NCI-H1105 (cell line): ENCODE data around the gene LYPD6B.
A peak's percentile ranks its signal among the peaks of the same experiment; 100 is the strongest.
"Not testable (repeated sequence)": the region's sequence is repeated elsewhere in the genome, so short reads cannot be mapped to it uniquely, and the experiment has no call there.

Experiments used
- DNase-seq: peaks from one replicate; lab custom pipeline; 2025; lab: John Stamatoyannopoulos, UW

The LYPD6B gene

DNA sequence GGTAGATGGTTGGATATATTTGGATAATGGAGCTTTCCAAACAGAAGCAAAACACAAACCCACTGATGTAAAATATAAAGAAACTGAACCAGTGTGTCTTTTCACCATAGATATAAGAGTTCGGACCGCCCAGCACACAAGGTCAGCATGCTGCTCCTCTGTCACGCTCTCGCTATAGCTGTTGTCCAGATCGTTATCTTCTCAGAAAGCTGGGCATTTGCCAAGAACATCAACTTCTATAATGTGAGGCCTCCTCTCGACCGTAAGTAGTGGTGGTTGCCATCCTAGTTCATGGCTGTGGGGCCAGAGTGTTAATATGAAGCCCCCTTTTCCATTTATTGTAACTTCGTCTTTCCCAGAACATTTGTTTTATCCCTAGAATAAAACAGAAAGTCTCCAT lies 166.6 kb downstream of the LYPD6B start:
- DNase-seq = peak; percentile 14

DNA sequence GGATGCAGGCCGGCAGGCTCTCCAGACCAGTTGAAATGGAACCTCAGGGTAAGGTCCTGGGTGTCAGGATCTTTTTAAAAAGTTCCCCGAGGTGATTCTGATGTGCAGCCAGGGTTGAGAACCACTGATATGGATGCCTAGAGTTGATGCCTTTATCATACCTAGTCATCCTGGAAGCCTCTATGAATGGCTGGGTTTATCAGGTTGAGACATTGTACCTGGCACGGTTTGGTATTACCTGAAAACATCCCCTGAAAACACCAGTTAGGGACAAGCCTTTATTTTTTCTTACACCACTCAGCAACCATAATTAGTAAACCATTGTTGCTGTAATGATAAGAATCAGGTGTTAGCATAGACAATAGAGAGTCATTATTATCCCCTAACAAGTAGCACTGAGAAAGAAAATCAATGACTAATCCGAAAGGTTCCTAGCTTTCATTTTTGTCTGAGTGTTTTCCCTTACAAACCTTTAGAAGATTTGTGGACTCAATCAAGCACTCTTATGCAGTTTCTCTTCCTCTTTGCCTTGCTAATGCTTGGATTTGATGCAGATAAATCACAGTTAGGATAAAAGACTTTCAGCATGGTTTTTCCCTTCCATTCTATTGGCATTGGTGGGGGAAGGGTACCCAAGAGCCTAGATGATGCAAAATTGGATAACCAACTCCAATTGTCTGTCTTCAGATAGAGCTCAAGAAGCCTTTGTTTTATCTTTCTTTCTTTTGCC lies 175.4 kb downstream of the LYPD6B start:
- DNase-seq = no peak

DNA sequence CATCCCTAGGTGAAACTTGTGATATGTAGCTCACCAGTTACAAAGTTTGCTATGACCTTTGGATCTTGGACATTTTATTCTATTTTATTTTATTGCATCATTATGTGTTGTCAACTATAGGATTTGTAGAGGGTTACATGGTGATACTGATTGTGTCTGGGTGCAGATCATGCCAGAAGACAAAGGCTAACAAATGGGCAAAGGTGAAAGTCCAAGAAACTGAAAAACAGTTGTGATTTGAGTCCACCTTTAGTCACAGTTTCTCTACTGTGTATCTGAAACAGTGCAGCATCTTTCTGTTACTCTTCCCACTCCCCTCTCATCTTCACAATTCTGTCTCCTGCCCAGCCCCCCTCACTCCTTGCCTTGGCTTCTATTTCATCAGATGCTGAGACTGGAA lies 180.0 kb downstream of the LYPD6B start:
- DNase-seq = no peak

DNA sequence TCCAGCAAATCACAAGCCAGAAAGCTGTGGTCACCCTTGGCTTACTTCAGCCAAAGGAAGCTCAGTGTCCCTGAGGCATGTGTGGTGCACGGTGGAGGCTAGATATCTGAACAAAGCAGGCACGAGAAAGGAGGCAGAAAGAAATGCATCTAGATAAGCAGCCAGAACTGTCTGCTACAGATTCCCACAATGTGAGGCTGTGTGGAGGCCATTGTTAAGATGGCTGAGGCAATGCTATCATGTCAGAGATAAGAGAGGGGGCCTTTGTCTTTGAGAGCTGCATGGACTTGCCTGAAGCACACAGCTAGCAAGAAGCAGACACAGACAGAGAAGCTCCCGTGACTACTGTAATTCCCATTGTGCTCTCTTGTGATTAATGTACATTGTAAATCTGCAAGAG lies 181.4 kb downstream of the LYPD6B start:
- DNase-seq = no peak

DNA sequence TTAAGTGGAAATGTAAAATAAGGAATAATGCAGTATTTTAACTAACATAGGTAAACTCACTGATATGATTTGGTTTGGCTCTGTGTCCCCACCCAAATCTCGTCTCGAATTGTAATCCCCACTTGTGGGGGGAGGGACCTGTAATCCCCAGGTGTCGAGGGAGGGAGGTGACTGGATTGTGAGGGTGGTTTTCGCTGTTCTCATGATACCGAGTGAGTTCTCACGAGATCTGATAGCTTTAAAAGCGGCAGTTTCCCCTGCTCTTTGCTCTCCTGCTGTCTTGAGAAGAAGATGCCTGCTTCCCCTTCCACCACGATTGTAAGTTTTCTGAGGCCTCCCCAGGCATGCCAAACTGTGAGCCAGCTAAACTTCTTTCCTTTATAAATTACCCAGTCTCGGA lies 182.5 kb downstream of the LYPD6B start:
- no peak for DNase-seq

DNA sequence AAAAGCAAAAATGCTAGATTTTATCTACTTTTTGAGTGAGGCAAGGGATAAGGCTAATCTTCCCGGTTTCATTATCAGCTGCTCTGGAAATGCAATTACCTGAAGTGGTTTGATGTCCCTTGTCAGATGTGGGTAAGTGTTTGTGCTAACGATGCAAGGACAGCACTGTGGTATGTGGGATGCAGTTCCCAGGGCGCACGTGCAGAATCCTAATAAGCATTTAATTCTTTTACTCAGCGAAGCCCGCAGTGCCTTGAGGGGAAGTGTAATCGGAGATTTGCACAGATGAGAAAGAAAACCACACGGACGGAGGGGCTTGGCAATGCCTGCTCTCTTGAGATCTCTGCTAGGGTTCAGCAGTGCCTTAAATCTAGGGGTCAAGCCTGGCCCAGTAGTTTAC lies 183.4 kb downstream of the LYPD6B start:
- DNase-seq = no peak

DNA sequence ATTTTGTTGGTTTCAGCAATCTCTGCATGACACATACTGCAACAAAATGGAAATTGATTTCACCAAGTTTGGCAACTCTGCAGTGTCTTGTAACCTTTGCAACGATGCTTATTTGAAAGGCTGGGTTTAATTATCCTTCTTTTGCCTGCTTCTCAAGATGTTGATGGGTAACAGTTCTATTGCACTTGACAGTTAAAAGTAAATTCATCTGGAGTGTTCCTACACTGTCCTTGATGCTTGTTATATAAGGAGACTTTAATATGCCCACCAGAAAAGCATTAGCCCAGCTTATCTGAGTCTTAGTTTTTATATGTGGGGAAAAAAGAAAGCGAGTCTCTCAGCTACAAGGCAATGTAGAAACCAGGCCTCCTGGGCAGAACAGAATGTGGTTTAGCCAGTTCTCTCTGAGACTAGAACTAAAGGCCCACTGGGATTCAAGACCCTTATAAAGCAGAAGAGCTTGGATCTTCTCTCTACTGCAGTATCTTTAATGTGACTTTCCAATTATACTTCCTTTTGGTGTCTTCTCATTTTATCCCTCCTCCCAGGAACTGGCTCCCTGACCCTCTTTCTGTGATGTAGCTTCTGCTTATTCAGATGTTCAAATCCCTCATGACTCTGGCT lies 185.1 kb downstream of the LYPD6B start:
- no peak for DNase-seq

DNA sequence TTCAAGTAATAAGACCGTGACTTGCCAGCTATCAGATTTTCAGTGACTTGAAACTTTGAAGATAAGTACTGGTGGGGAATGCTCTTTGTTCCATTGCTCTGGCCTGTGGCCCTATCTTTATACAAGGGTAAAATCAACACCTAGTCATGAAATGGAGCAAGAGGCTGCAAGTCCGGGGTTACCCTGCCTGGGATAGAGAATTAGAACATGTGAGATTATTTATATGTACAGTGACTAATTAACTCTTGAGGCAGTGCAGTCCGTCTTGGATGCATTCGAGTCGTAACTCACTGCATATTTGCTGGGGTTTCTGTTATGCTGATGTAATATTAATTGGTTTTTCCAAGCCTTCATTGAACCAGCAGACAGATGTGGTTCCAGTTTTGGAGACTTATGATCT lies 186.0 kb downstream of the LYPD6B start:
- DNase-seq = no peak

DNA sequence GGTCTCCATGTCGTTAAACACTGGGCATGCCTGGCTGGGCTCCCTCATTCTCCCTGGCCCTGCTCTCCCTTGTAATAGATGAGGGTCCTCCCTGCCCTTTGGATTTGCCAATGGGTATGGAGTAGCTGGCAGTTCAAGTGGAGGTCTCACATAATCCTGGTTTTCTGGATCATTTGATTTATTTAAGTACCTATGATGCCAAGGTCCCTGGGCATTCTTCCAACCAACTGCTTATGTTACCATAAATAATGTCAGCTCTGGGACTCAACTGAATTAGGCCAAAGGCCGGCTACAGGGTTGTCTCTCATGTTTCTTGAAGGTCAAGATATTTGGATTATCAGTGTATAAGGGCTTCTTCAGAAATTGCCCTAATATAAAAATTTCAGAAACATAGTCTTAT lies 186.9 kb downstream of the LYPD6B start:
- peak; percentile 34 for DNase-seq

DNA sequence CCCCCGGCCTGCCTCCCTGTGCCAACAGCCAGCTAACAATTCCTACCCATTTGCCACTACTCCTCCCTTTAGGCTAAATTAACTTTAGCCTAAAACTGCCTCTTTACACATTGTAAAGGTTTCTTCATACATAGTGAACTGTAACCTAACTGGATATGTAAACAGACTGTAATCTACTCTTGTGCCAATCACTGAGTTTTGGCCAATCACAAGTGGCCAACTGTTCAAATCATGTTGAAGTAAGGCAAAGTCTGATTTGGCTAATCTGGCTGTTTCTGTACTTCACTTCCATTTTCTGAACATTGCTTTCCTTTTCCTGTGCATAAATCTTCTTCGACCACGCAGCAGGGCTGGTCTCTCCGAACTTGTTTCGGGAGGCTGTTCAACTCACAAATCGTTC lies 188.3 kb downstream of the LYPD6B start:
- no peak for DNase-seq

DNA sequence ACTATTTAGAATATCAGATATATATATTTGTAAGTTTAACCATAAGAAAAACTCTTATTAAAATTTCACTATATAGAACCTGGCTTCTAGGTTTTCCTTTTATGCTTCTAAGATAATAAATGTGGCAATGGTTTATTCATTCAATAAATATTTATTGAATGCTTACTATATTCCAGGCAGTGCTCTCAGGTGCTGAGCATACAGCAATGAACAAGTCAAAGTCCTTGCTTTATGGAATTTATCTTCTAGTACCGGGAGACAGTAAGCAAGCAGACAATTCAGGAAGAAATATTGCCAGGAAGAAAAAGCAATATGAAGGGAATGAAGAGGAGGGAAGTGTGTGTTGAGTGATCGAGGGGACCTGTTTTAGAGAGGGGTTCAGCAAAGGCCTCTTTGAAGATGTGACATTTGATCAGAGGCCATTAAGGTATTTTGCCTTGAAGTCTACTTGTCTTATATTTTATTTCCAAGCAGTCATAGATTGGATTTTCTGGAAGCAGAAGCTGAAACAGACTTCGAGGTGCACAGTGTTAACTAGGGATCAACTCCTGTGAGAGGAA lies 197.4 kb downstream of the LYPD6B start:
- no peak for DNase-seq

DNA sequence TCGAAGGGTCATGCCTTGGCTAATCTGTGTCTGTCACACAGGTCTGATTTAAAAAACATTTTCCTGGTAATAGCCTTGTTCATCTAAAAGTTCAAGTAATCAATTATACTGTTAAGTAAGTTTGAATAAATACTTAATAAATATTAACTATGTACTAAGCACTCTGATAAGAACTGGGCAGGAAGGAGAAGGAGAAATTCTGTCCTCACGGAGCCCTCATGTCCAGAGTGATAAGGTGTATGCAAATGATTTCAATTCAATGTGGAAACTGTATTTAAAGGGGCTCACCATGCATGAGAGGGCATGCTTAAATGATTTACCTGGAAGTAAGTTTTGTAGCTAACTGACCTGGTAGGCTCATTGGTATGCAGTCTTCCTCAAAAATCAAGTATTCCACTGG lies 197.9 kb downstream of the LYPD6B start:
- no peak for DNase-seq

DNA sequence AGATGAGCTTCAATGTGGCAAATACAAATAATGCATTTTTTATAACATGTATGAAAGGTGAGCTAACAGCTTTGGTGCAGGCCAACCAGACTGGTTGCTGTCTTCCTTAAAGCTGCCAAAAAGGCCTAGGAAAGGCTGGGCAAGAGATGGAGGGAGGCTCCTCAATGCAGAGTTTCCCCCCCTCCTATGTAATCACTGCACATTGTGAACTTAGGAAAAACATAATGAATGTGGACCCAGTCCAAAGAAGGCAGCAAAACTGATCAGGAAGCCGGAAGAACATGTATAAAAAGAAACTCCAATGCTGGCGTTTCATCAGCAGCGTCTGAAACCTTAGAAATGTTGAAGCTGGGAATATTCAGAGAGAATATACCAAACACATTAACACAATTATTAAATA lies 207.7 kb downstream of the LYPD6B start:
- DNase-seq = no peak

DNA sequence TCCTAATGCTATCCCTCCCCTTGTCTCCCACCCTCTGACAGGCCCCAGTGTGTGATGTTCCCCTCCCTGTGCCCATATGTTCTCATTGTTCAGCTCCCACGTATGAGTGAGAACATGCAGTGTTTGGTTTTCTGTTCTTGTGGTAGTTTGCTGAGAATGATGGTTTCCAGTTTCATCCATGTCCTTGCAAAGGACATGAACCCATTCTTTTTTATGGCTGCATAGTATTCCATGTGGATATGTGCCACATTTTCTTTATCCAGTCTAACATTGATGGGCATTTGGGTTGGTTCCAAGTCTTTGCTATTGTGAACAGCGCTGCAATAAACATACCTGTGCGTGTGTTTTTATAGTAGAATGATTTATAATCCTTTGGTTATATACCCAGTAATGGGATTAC lies 212.9 kb downstream of the LYPD6B start:
- not testable (repeated sequence) for DNase-seq

DNA sequence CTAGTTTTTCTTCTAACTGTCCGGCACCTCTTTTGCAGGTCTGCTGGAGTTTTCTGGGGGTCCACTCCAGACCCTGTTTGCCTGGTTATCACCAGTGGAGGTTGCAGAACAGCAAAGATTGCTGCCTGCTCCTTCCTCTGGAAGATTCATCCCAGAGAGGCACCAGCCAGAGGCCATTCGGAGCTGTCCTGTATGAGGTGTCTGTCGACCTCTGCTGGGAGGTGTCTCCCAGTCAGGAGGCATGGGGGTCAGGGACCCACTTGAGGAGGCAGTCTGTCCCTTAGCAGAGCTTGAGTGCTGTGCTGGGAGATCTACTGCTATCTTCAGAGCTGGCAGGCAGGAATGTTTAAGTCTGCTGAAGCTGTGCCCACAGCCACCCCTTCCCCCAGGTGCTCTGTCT lies 218.4 kb downstream of the LYPD6B start:
- DNase-seq = not testable (repeated sequence)

DNA sequence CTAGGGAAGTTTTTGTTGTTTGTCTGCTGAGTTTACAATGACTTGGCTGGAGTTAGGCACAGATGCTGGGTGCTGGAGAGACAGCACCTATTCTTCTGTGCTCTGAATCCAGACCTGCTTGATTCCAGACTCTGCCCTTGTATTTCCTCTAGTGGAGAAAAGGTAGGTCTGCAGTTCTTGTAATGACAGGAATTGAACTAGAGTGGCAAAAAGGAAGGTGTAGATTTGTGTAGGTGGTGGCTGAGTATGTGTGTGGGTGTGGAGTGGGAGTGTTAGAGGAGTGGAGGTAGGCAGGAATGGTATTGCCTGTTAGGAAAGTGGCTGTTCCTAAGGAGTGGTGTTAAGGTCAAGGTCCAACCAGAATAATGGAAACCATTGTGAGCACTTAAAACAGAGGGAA lies 220.0 kb downstream of the LYPD6B start:
- peak; percentile 1 for DNase-seq

DNA sequence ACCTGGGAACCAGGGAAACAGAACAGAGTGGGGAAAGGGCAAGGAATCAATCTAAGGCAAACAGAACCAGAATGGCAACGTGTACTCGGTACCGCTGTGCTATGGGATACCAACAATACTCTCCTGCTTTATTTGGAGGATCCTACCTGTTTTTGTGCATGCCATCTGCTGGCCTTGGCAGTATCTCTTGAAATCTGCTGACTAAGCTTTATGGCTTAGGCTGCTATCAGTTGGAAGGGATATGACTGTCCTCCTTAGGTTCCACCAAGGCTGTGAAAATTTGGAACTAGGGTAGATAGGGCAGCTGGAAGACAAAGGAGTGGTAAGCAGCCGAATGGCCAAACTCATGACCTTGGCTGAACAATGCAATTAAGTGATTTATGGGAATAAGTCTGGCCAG lies 220.6 kb downstream of the LYPD6B start:
- DNase-seq = no peak

DNA sequence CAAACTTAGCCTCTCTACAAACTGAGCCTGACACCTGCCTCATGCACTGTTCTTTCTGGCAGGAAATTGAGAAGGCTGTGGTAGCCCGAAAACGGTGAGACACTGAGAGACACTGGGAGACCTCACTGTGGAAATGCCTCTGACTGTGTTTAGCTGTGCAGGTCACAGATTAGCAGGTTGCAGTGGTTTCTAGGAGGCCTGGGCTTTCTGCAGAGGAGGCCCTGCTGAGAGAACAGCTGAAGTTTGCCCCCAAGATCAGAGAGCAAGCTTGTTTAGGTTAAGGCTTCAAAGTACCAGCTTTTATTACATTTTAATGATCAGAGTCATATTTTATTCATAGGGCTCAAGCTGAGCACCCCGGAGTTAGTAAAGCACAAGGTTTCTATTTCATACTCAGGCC lies 223.2 kb downstream of the LYPD6B start:
- DNase-seq = no peak
